ENCODE data around the gene PPP1R1B. TPM values are rescaled to one million over a fixed set of nuclear protein-coding genes. Genes with fewer than 3 reads are reported as not detected.

The PPP1R1B gene
- total and polyA plus RNA-seq, 2 of the 4 experiments (the other 2 are of a cell fraction) = not detected

DNA sequence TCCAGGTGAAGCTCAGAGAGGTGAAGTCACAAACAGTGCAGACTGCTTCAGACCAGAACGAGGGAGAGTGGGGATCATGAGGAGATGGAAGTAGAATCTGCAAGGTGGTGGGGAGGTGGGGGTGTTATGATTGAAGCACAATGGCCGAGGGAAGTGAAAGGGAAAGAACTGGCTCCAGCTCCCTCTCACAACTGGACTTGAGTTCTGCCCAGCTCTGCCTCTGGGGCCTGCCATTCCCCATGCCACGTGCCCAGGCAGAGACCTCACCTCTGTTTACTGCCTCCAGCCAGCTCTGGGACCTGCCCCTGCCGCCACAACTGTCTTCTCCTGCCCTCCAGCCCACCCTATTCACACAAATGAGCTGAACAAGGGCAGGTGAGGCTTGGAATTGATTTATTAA lies 44.0 kb downstream of the PPP1R1B start:
- Histone ChIP-seq H3K27me3 (ENCODE audit: control insufficient read depth, insufficient read depth, low read length) (peaks cover 44% of the 10 kb centered on the region), H2BK5ac (ENCODE audit: low read depth, low read length, poor library complexity, severe bottlenecking) (no peak overlapping the region), H3K79me1 (ENCODE audit: low read depth in 1 of 2, low read length in 2 of 2) (no peaks in the 10 kb centered on the region), H3K27ac (ENCODE audit: insufficient read depth, low read length) (no peak overlapping the region), H3K4ac (ENCODE audit: low read depth, low read length) (no peak overlapping the region), H3K4me2 (ENCODE audit: low read depth, low read length) (no peak overlapping the region), H2BK20ac (ENCODE audit: low read depth, low read length) (no peak overlapping the region), H2BK120ac (ENCODE audit: low read depth, low read length) (no peak overlapping the region), H3K9ac (ENCODE audit: low read depth, low read length) (no peak overlapping the region), H3K4me1 (ENCODE audit: control insufficient read depth, insufficient read depth, low read length) (peaks cover 3% of the 10 kb centered on the region; the same call in 1 of the 2 replicates), H3K14ac (replicated peaks; ENCODE audit: low read depth, low read length) (no peak overlapping the region), H3K9me3 (ENCODE audit: control insufficient read depth, insufficient read depth, low read length) (no peaks in the 10 kb centered on the region), H4K8ac (ENCODE audit: low read depth in 2 of 2, low read length in 2 of 2) (no peak overlapping the region), H4K5ac (ENCODE audit: low read depth, low read length) (no peak overlapping the region), H4K91ac (ENCODE audit: insufficient read depth, low read depth, low read length) (no peak overlapping the region), H2AFZ (replicated peaks; ENCODE audit: low read length, poor library complexity) (no peak overlapping the region), H3K56ac (ENCODE audit: extremely low read depth, insufficient read depth, low read length) (no peak overlapping the region), H2AK5ac (ENCODE audit: low read depth, low read length) (no peak overlapping the region), H3K4me3 (ENCODE audit: insufficient read depth, low read depth, low read length) (no peak overlapping the region), H3K23ac (ENCODE audit: low read depth, low read length) (peak overlapping the region; percentile 66; the same call in 1 of the 2 replicates), H4K20me1 (ENCODE audit: insufficient read depth, low read length) (no peaks in the 10 kb centered on the region), H2BK15ac (ENCODE audit: low read depth, low read length) (no peak overlapping the region), H3K9me1 (ENCODE audit: insufficient read depth, low read length) (no peaks in the 10 kb centered on the region), H3K36me3 (ENCODE audit: control insufficient read depth, insufficient read depth, low read length) (no peaks in the 10 kb centered on the region), H2AK9ac (replicated peaks; ENCODE audit: low read depth, low read length, poor library complexity) (no peak overlapping the region), H3K18ac (ENCODE audit: low read depth, low read length) (no peak overlapping the region)
- intact Hi-C loops (cut with micrococcal nuclease) = no loop called here
- ATAC-seq (ENCODE audit: low read depth) (no peak), DNase-seq (no peak)
- dilution Hi-C loops (cut with HindIII; ENCODE audit: low sequenced_read_pairs, unreplicated experiment) = no loop called here
- WGBS, 2 experiments (ENCODE audit: extremely low coverage in 2 of 2, insufficient read length in 1 of 2) = 40% methylated on average over 1 of the region's 4 CpGs; no CpG with 5 or more reads in 1 of the 2 experiments
- CTCF ChIA-PET = interaction anchor here (0.8 to 2.8 kb wide), 4 partner anchors 20 to 123 kb away, joined by 3 to 11 read pairs (median 3); no protein-coding TSS in a partner anchor
- POLR2A ChIA-PET (ENCODE audit: unreplicated experiment) = no interaction called here
- in situ Hi-C loops (cut with MboI; ENCODE audit: low sequenced_read_pairs) = no loop called here
- no TSS peak for BruUV-seq (replicated peaks)
- TF ChIP-seq SMC3 (IDR thresholded peaks at IDR 0.05; ENCODE audit: low read depth, low read length) (no peak), CHD1 (IDR thresholded peaks at IDR 0.05; ENCODE audit: low read depth, low read length) (no peak), NFE2L2 (IDR thresholded peaks at IDR 0.05; ENCODE audit: low read depth, low read length) (no peak), MXI1 (IDR thresholded peaks at IDR 0.05; ENCODE audit: borderline replicate concordance, low read depth, low read length) (no peak), BHLHE40 (IDR thresholded peaks at IDR 0.05; ENCODE audit: low read depth, low read length) (no peak), USF2 (IDR thresholded peaks at IDR 0.05; ENCODE audit: low read depth, low read length) (no peak), CTCF (conservative IDR thresholded peaks at IDR 0.05; ENCODE audit: low read depth, low read length) (no peak), CEBPB (IDR thresholded peaks at IDR 0.05; ENCODE audit: low read depth, low read length) (no peak), MAZ (IDR thresholded peaks at IDR 0.05; ENCODE audit: borderline replicate concordance, low read depth, low read length) (no peak), RFX5 (IDR thresholded peaks at IDR 0.05; ENCODE audit: low read depth, low read length) (no peak), MAFK (IDR thresholded peaks at IDR 0.05; ENCODE audit: low read depth, low read length) (no peak), RAD21 (IDR thresholded peaks at IDR 0.05; ENCODE audit: low read length) (no peak), FOS (IDR thresholded peaks at IDR 0.05; ENCODE audit: low read depth, low read length) (no peak), RCOR1 (IDR thresholded peaks at IDR 0.05; ENCODE audit: insufficient replicate concordance, low read length) (no peak), ELK1 (IDR thresholded peaks at IDR 0.05; ENCODE audit: borderline replicate concordance, low read depth, low read length) (no peak), POLR2A (IDR thresholded peaks at IDR 0.05; ENCODE audit: low read depth, low read length) (no peak)
